GM12864 (cell line): Measurements from ENCODE around the gene CAPSL.

Source experiments
- DNase-seq: peaks from one replicate; pipeline ENCODE4 v3.0.0-alpha.2; 2011; ENCODE audit warnings: low read depth
- H3K4me3 ChIP-seq: 2 replicates; pipeline ENCODE4 v1.5.1; 2011; ENCODE audit warnings: mild to moderate bottlenecking, low read depth, low read length, control low read depth
- TF ChIP-seq, protein P1 (sequence below): IDR thresholded peaks from 2 replicates; pipeline ENCODE4 v1.5.1; 2011; ENCODE audit warnings: low read depth, mild to moderate bottlenecking, moderate library complexity, low read length, control low read depth, inconsistent platforms; ENCODE audit errors: missing control alignments

The CAPSL gene

GRCh38 chr5:35877655-35878054, 60.8 kb downstream of the CAPSL start:
- no peak for DNase-seq
- no peak overlapping the region for H3K4me3 ChIP-seq
- TF ChIP-seq, protein P1, sequence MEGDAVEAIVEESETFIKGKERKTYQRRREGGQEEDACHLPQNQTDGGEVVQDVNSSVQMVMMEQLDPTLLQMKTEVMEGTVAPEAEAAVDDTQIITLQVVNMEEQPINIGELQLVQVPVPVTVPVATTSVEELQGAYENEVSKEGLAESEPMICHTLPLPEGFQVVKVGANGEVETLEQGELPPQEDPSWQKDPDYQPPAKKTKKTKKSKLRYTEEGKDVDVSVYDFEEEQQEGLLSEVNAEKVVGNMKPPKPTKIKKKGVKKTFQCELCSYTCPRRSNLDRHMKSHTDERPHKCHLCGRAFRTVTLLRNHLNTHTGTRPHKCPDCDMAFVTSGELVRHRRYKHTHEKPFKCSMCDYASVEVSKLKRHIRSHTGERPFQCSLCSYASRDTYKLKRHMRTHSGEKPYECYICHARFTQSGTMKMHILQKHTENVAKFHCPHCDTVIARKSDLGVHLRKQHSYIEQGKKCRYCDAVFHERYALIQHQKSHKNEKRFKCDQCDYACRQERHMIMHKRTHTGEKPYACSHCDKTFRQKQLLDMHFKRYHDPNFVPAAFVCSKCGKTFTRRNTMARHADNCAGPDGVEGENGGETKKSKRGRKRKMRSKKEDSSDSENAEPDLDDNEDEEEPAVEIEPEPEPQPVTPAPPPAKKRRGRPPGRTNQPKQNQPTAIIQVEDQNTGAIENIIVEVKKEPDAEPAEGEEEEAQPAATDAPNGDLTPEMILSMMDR = no peak

DNA sequence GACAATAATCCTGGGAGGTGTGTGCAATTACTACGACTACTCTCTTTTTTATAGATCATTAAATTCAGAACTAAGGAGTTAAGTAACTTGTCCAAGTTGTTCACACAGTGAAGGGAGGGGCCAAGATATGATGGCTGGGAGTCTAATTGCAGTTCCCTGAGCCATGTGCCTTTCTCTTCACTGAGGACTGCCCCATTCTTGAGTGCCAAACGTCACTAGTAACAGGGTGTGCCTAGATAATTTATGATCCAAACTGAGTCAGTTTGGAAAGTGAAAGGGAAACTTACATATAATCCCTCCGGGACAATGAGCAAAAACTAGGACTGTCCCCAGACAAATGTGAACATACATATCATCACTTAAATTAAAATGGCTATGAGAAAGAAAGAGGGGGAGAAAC, 61.5 kb downstream of the CAPSL start:
- H3K4me3 ChIP-seq = no peak overlapping the region
- no peak for DNase-seq
- TF ChIP-seq, protein P1 = no peak

- no peak overlapping the region for H3K4me3 ChIP-seq
- TF ChIP-seq, protein P1 = no peak
- no peak for DNase-seq
Measured at GRCh38 chr5:35876454-35876853, 62.0 kb downstream of the CAPSL start.

GRCh38 chr5:35870605-35871004, 67.8 kb downstream of the CAPSL start:
- DNase-seq = no peak
- TF ChIP-seq, protein P1 = no peak
- no peak overlapping the region for H3K4me3 ChIP-seq

- TF ChIP-seq, protein P1 = no peak
- H3K4me3 ChIP-seq = no peak overlapping the region
- no peak for DNase-seq
Measured at GRCh38 chr5:35869685-35870277, 68.6 kb downstream of the CAPSL start.

- H3K4me3 ChIP-seq = no peak overlapping the region
- TF ChIP-seq, protein P1 = no peak
- no peak for DNase-seq
Measured at GRCh38 chr5:35867998-35868397, 70.4 kb downstream of the CAPSL start.

GRCh38 chr5:35863159-35863558, 75.3 kb downstream of the CAPSL start:
- no peak for DNase-seq

More at GRCh38 chr5:35863159-35863558, 75.3 kb downstream of the CAPSL start:
- no peak overlapping the region for H3K4me3 ChIP-seq
- TF ChIP-seq, protein P1 = no peak
